Panc1 (cell line): ENCODE measurements around the gene HSH2D. TPM values are rescaled to one million over a fixed set of nuclear protein-coding genes. Genes with fewer than 3 reads are reported as not detected.

ENCODE experiments used
- ATAC-seq: fragments of 200-7000 bp; cut with Tn5 transposase; 2 replicates; pipeline ENCODE4 v1.9.1; 2020; ENCODE audit warnings: mild to moderate bottlenecking, moderate library complexity
- BruUV-seq: library from RNA; stranded (reverse); fragments of 400-500 nt; replicated peaks from 2 replicates; lab custom pipeline; 2021; lab: Mats Ljungman, UMichigan
- CTCF ChIA-PET: fragments of 300-600 bp; sonication (Branson Sonifier 250); formaldehyde crosslinking; loops from one replicate; lab custom pipeline; 2022; ENCODE audit warnings: antibody characterized with exemption; lab: Charles Lee
- POLR2A ChIA-PET: fragments of 300-600 bp; sonication (Branson Sonifier 250); formaldehyde crosslinking; loops from one replicate; lab custom pipeline; 2022; ENCODE audit warnings: antibody characterized with exemption; lab: Charles Lee
- DNase-seq: peaks from one replicate; pipeline ENCODE4 v3.0.0-alpha.2; 2010; ENCODE audit warnings: low read depth, low spot score
- H3K27ac ChIP-seq: 2 replicates; pipeline ENCODE4 v1.5.1; 2011; ENCODE audit warnings: mild to moderate bottlenecking, low read length, inconsistent platforms
- H3K27me3 ChIP-seq: fragments of 200-500 bp; sonication (Bioruptor generic); 2 replicates; pipeline ENCODE4 v1.6.0; 2014; ENCODE audit warnings: low read length, inconsistent platforms; ENCODE audit not compliant: control insufficient read depth, insufficient read depth
- H3K36me3 ChIP-seq: fragments of 200-500 bp; sonication (Bioruptor generic); 2 replicates; pipeline ENCODE4 v1.5.1; 2014; ENCODE audit warnings: inconsistent platforms, mild to moderate bottlenecking, low read length, moderate library complexity; ENCODE audit not compliant: control insufficient read depth, insufficient read depth
- H3K4me1 ChIP-seq: 2 replicates; pipeline ENCODE4 v1.5.1; 2011; ENCODE audit warnings: inconsistent platforms, mild to moderate bottlenecking, low read length, moderate library complexity; ENCODE audit not compliant: control insufficient read depth, insufficient read depth
- H3K4me3 ChIP-seq, 2 experiments: 2 replicates each; pipeline ENCODE4 v1.5.1; 2011 to 2012; ENCODE audit warnings: low read depth in 2 of 2, low read length in 2 of 2, mild to moderate bottlenecking in 2 of 2, inconsistent platforms in 1 of 2, moderate library complexity in 1 of 2
- H3K9me3 ChIP-seq: fragments of 200-500 bp; sonication (Bioruptor generic); 2 replicates; pipeline ENCODE4 v1.5.1; 2014; ENCODE audit warnings: low read depth, mild to moderate bottlenecking, inconsistent platforms, low read length, moderate library complexity; ENCODE audit not compliant: control insufficient read depth, insufficient read depth
- POLR2AphosphoS5 ChIP-seq: IDR thresholded peaks from 2 replicates; pipeline ENCODE4 v1.6.1; 2012; ENCODE audit warnings: mild to moderate bottlenecking, low read depth, low read length, moderate library complexity
- SIN3A ChIP-seq: IDR thresholded peaks from 2 replicates; pipeline ENCODE4 v1.6.1; 2012; ENCODE audit warnings: low read depth, mild to moderate bottlenecking, low read length, moderate library complexity, borderline replicate concordance; ENCODE audit not compliant: insufficient read depth
- TCF7L2 ChIP-seq: IDR thresholded peaks from 2 replicates; pipeline ENCODE4 v1.6.1; 2011; ENCODE audit warnings: mild to moderate bottlenecking, low read depth, low read length, inconsistent platforms
- in situ Hi-C: cut with HindIII; loops from 2 replicates; pipeline ENCODE4 v1.10.0; 2016; ENCODE audit warnings: low sequenced_read_pairs, low pct_unique_long_range_greater_than_20kb
- intact Hi-C: fragments of 100-400 bp; cut with micrococcal nuclease; formaldehyde crosslinking; loops from one replicate; pipeline ENCODE4 v1.10.0; 2022; ENCODE audit not compliant: unreplicated experiment
- total RNA-seq: library from RNA; stranded (reverse); gene quantifications from one replicate; pipeline ENCODE4 v1.2.1, GENCODE V29; 2021; ENCODE audit not compliant: unreplicated experiment
- TF ChIP-seq, protein P1 (sequence below), 2 experiments: IDR thresholded peaks; 2 replicates each; pipeline ENCODE4 v1.6.1; 2011 to 2012; ENCODE audit warnings: low read depth in 2 of 2, control low read depth in 1 of 2, low read length in 1 of 2, mild to moderate bottlenecking in 1 of 2, moderate library complexity in 1 of 2; ENCODE audit not compliant: insufficient read depth in 1 of 2
- TF ChIP-seq, protein P2 (sequence below): fragments of 450-650 bp; IDR thresholded peaks from 2 replicates; pipeline ENCODE4 v1.5.1; 2017; ENCODE audit warnings: mild to moderate bottlenecking

Gene HSH2D
- total RNA-seq, 1 experiment from 2014 or later = not detected

DNA sequence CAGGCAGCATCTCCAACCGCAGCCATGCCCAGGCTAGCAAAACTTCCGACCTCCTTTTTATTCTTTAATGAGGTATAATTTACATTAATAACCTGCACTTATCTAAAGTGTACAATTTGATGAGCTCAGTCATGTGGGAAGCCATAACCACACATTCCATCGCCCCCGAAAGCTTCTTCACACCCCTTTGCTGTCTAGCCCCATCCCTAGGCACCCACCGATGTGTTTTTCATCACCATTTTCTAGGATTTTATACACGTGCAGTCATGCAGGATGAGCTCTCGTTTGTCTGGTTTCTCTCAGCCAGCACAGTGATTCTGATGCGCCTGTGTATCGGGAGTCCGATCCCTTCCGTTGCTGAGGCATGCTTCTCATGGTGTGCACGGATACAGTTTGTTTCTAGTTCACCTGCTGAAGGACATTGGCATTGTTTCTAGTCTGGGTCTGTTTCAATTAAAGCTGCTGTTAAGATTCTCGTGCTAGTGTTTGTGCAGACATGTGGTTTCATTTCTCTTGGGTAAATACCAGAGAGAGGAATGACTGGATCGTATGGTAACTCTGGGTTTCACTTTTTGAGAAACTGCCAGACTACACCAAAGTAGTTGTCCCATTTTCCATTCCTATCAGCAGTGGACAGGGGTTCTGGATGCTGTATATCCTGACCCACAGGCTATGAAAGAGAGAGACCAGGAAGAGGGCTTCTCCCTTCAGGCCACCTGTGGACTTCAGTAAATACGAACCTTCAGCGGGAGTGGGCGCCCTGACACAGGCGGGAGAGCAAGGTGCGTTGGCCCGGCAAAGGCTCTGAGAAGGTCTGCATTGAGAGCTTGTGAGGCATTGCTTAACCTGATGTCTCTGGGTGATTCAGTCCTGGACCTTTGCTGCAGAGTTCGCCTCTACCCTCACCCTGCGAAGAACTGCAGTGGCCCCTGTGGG is 59.1 kb downstream of the HSH2D start:
- in situ Hi-C loops (no loop called here), intact Hi-C loops (no loop called here)
- H3K4me3 ChIP-seq = no peak overlapping the region
- H3K27me3 ChIP-seq = no peaks in the 10 kb centered on the region
- H3K27ac ChIP-seq = no peak overlapping the region
- H3K4me1 ChIP-seq = peaks cover 5% of the 10 kb centered on the region; the same call in 1 of the 2 replicates
- H3K9me3 ChIP-seq = no peaks in the 10 kb centered on the region
- no peak for ATAC-seq
- BruUV-seq = no TSS peak
- ChIA-PET POLR2A (interaction anchor here (0.5 kb wide), 1 partner anchor 556 kb away, joined by 14 read pairs; no protein-coding TSS in a partner anchor), CTCF (no interaction called here)
- H3K36me3 ChIP-seq = no peaks in the 10 kb centered on the region; the same call in 1 of the 2 replicates
- no peak for DNase-seq
- no peak for TF ChIP-seq POLR2AphosphoS5
- TF ChIP-seq, protein P1, sequence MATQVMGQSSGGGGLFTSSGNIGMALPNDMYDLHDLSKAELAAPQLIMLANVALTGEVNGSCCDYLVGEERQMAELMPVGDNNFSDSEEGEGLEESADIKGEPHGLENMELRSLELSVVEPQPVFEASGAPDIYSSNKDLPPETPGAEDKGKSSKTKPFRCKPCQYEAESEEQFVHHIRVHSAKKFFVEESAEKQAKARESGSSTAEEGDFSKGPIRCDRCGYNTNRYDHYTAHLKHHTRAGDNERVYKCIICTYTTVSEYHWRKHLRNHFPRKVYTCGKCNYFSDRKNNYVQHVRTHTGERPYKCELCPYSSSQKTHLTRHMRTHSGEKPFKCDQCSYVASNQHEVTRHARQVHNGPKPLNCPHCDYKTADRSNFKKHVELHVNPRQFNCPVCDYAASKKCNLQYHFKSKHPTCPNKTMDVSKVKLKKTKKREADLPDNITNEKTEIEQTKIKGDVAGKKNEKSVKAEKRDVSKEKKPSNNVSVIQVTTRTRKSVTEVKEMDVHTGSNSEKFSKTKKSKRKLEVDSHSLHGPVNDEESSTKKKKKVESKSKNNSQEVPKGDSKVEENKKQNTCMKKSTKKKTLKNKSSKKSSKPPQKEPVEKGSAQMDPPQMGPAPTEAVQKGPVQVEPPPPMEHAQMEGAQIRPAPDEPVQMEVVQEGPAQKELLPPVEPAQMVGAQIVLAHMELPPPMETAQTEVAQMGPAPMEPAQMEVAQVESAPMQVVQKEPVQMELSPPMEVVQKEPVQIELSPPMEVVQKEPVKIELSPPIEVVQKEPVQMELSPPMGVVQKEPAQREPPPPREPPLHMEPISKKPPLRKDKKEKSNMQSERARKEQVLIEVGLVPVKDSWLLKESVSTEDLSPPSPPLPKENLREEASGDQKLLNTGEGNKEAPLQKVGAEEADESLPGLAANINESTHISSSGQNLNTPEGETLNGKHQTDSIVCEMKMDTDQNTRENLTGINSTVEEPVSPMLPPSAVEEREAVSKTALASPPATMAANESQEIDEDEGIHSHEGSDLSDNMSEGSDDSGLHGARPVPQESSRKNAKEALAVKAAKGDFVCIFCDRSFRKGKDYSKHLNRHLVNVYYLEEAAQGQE (IDR thresholded peaks at IDR 0.05; ENCODE audit: insufficient read depth in 1 of 2, low read depth in 2 of 2, low read length in 1 of 2) = no peak

DNA sequence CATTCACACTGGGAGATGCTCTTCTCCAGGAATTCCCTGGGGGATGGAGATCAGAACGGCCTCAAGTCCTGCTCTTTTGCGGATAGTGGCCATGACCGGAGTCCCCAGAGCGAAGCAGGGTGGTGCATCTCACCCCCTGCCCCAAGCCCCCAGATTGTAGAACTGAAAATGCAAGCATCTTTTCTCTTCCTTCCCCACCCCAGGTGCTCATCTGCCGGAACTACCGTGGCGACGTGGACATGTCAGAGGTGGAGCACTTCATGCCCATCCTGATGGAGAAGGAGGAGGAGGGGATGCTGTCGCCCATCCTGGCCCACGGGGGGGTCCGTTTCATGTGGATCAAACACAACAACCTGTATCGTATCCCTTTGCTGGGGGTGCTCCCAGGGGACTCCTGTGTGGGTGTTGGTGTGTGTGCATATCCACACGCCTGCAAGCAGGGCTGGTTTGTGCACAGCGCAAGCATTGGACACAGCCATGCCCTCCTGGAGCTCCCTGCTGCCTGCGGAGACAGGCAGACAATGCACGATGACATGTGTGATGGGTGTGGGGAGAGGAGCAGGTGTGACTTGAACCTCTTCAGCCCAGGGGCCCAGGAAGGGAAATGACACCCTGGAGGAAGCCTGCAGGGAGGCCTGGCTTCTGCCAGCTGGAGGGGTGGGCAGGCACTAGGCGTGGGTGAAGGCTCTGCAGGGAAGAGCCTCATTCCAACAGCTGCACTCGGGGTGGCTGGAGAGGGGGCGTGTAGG is 59.9 kb downstream of the HSH2D start:
- H3K4me1 ChIP-seq = peaks cover 5% of the 10 kb centered on the region; the same call in 1 of the 2 replicates
- H3K27ac ChIP-seq = no peak overlapping the region
- no peaks in the 10 kb centered on the region for H3K36me3 ChIP-seq
- intact Hi-C loops (no loop called here), in situ Hi-C loops (no loop called here)
- H3K27me3 ChIP-seq = no peaks in the 10 kb centered on the region
- BruUV-seq = no TSS peak
- H3K9me3 ChIP-seq = no peaks in the 10 kb centered on the region
- no peak for ATAC-seq
- ChIA-PET POLR2A (no interaction called here), CTCF (no interaction called here)
- TF ChIP-seq, protein P2, sequence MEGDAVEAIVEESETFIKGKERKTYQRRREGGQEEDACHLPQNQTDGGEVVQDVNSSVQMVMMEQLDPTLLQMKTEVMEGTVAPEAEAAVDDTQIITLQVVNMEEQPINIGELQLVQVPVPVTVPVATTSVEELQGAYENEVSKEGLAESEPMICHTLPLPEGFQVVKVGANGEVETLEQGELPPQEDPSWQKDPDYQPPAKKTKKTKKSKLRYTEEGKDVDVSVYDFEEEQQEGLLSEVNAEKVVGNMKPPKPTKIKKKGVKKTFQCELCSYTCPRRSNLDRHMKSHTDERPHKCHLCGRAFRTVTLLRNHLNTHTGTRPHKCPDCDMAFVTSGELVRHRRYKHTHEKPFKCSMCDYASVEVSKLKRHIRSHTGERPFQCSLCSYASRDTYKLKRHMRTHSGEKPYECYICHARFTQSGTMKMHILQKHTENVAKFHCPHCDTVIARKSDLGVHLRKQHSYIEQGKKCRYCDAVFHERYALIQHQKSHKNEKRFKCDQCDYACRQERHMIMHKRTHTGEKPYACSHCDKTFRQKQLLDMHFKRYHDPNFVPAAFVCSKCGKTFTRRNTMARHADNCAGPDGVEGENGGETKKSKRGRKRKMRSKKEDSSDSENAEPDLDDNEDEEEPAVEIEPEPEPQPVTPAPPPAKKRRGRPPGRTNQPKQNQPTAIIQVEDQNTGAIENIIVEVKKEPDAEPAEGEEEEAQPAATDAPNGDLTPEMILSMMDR = no peak
- no peak for TF ChIP-seq SIN3A
- DNase-seq = no peak
- H3K4me3 ChIP-seq = no peak overlapping the region

DNA sequence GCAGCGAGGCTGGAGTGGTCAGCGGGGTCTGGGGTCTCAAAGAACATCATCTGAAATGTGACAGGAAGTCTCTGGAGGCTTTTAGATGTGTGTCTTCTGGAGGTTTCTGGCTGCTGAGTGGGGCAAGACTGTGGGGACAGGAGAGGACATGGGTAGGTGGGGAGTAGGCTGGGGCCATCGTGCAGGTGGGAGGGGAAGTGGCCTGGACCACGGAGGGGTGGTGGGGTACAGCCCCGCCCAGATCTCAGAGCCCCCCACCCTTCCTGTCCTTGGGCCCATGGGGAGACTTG is 60.5 kb downstream of the HSH2D start:
- no peak for DNase-seq
- ChIA-PET POLR2A (no interaction called here), CTCF (no interaction called here)
- BruUV-seq = no TSS peak
- intact Hi-C loops (no loop called here), in situ Hi-C loops (no loop called here)
- Histone ChIP-seq H3K4me3 (no peak overlapping the region), H3K27ac (no peak overlapping the region), H3K36me3 (no peaks in the 10 kb centered on the region), H3K4me1 (peaks cover 4% of the 10 kb centered on the region; the same call in 1 of the 2 replicates), H3K27me3 (no peaks in the 10 kb centered on the region), H3K9me3 (no peaks in the 10 kb centered on the region)
- no peak for ATAC-seq
- TF ChIP-seq POLR2AphosphoS5 (no peak), TCF7L2 (no peak)
- TF ChIP-seq, protein P2 = no peak
- TF ChIP-seq, protein P1 (IDR thresholded peaks at IDR 0.05; ENCODE audit: insufficient read depth in 1 of 2, low read depth in 2 of 2, low read length in 1 of 2) = no peak
